ENCODE data around the gene NKX1-1. TPM values are rescaled to one million over a fixed set of nuclear protein-coding genes. Genes with fewer than 3 reads are reported as not detected.

NKX1-1 gene
- total RNA-seq, 6 experiments from 2014 or later, result not detected

DNA sequence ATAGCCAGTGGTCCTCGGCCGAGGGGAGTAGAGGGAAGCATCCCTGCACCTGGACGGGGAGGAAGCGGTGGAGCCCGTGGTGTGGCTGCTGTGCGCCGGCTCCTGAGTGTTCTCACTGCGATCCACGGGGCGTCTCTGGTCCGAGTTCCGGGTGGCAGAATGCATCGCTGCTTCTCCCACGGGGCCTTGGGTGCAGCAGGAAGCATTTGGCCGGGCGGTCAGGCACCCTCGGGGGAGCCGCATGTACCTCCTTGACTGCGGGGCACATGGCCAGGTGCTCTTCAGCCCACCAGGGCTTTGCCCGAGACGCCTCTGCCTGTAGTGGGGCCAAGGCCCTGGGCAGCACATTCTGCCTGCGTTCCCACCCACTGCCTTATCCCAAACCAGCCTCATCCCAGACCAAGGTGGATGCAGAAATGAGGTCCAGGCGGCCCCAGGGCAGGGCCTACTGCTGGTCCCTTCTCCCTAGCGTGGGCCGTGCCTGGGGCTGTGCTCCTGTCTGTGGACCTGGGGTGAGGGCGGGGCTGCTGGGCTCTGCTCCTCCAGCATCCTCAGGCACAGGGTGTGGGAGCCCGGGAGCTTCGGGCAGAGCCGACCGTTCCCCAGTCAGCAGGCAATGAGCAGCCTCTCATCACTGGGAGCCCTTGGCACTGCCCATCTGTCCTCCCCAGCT, 27.5 kb downstream of the NKX1-1 start:
- DNase-seq, result no peak
- Mint-ChIP-seq H3K36me3 (ENCODE audit: low read depth) (no peaks in the 10 kb centered on the region), H3K27ac (no peak overlapping the region), H3K4me1 (ENCODE audit: low read depth) (no peaks in the 10 kb centered on the region), H3K27me3 (ENCODE audit: insufficient read depth) (no peaks in the 10 kb centered on the region; the same call in 1 of the 2 replicates), H3K9me3 (no peaks in the 10 kb centered on the region), H3K4me3 (no peak overlapping the region)
- TF ChIP-seq, protein P1, sequence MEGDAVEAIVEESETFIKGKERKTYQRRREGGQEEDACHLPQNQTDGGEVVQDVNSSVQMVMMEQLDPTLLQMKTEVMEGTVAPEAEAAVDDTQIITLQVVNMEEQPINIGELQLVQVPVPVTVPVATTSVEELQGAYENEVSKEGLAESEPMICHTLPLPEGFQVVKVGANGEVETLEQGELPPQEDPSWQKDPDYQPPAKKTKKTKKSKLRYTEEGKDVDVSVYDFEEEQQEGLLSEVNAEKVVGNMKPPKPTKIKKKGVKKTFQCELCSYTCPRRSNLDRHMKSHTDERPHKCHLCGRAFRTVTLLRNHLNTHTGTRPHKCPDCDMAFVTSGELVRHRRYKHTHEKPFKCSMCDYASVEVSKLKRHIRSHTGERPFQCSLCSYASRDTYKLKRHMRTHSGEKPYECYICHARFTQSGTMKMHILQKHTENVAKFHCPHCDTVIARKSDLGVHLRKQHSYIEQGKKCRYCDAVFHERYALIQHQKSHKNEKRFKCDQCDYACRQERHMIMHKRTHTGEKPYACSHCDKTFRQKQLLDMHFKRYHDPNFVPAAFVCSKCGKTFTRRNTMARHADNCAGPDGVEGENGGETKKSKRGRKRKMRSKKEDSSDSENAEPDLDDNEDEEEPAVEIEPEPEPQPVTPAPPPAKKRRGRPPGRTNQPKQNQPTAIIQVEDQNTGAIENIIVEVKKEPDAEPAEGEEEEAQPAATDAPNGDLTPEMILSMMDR (IDR thresholded peaks at IDR 0.05), result no peak

DNA sequence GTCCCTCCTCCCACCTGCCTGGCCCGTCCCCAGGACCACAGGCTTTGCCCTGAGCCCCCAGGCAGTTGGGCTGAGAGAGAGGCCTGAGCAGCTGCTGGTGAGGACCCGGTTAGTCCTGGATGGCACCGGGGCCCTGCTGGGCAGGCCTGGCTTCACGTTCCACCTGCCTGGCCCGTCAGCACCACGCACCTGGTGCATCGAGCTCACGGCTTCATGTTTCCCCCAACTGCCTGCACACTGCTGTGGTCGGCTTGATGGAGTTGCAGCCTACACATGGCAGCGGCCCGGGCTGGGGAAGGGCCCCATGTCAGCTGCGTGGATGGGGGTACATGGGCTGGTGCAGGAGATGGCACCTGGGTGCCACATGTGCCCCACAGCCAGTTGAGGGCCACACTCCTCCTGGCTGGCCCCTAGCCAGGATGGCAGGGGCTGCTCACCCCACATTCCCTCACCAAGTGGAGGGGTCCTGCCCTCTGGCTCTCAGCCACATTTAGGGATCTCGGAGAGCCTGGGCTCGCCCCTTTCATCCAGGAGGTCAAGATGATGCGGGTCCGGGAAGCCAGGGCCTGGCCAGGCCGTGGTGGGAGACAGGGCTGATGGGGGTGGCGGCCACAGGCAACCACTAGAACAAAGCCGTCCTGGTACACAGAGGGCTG, 28.5 kb downstream of the NKX1-1 start:
- Mint-ChIP-seq H3K9me3 (no peaks in the 10 kb centered on the region), H3K27ac (no peak overlapping the region), H3K36me3 (ENCODE audit: low read depth) (no peaks in the 10 kb centered on the region; the same call in 1 of the 2 replicates), H3K4me1 (ENCODE audit: low read depth) (no peaks in the 10 kb centered on the region), H3K4me3 (no peak overlapping the region), H3K27me3 (ENCODE audit: insufficient read depth) (no peaks in the 10 kb centered on the region; the same call in 1 of the 2 replicates)
- TF ChIP-seq, protein P1 (IDR thresholded peaks at IDR 0.05), result no peak
- no peak for DNase-seq

DNA sequence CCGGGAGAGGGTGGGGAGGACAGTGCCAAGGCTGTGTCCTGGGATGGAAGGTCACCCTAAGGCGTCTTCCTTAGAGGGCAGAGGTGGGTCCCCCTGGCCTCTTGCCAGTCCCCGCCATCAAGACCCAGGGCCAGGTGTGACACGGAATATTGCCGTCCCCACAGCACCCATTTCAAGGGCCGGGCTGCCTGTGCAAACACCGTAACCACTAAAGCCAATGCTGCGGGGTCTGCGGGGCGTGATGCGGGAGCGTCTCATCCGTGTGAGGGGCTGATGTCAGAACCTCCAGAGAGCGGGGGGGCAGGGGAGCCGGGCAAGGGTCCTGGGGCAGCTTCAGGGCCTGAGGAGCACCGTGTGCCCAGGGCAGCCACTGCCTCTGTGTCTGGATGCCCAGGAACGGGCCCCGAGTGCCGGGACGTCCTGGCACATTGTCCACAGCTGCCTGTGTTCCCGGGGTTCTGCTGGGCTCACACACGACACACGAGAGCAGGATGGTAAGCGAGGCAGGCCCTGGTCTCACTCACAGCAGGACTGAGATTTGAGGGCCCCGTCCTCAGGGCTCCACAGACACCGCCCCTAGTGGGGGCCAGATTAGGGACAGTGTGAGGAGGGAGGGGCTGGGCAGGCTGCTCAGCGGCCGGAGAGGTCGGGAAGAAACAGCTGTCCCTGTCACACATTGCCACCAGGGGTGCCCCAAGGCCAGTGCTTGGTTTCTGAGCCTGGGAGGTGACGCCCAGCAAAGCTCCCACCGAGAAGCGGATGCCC, 29.2 kb downstream of the NKX1-1 start:
- Mint-ChIP-seq H3K4me1 (ENCODE audit: low read depth) (no peaks in the 10 kb centered on the region), H3K27me3 (ENCODE audit: insufficient read depth) (no peaks in the 10 kb centered on the region; the same call in 1 of the 2 replicates), H3K4me3 (no peak overlapping the region), H3K9me3 (no peaks in the 10 kb centered on the region), H3K27ac (no peak overlapping the region), H3K36me3 (ENCODE audit: low read depth) (peaks cover 5% of the 10 kb centered on the region)
- TF ChIP-seq, protein P1 (IDR thresholded peaks at IDR 0.05), result 0 out of 2 replicates have a peak, but pooled peaks have one; percentile 17
- no peak for DNase-seq

DNA sequence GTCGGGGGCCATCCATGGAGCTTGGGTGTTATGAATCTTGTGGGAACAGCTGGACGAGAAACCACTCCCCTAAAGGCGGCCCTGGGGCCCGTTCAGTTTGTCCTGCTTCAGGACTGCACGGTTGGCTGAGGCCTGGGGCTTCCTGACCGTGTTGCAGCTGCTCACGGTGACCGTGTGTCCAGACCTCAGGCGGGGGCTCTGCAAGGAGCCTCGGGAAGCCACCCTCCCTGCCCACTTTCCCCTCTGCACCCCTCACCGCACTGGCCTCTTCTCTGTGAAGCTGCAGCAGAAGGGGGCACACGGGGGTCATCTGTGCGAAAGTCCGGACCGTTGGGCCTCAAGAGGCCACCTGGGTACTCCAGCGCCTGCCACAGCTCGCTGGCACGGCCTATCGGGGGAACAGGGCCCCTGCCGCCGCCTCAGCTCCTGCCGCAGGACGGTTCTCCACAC, 29.8 kb downstream of the NKX1-1 start:
- TF ChIP-seq, protein P1 (IDR thresholded peaks at IDR 0.05), result no peak
- H3K27me3 Mint-ChIP-seq (ENCODE audit: insufficient read depth), result no peaks in the 10 kb centered on the region; the same call in 1 of the 2 replicates

DNA sequence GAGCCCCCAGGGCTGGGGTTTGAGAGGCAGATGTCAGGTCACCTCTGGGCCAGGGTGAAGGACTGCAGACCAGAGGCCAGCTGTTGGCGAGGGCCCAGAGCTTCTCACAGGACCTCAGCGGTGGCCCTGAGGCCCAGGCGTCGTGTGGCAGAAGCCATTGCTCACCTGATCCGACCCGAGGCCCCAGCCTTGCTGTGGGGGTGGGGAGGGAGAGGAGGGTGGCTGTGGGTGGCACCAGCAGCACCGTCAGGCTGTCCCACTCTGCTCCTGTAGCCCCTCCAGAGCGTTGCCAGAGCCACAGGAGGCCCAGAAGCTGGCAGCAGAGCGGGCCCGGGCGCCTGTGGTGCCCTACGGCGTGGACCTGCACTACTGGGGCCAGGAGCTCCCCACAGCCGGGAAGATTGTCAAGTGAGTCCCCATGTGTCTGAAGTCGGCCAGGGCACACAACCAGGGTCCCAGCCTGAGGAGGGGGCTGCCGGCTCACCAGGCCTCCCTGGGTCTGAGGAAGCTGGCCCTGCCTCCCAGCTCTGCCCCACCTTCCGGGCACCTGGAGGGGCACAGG, 30.4 kb downstream of the NKX1-1 start:
- Mint-ChIP-seq H3K27me3 (ENCODE audit: insufficient read depth) (no peaks in the 10 kb centered on the region; the same call in 1 of the 2 replicates), H3K4me3 (no peak overlapping the region), H3K36me3 (ENCODE audit: low read depth) (peaks cover 6% of the 10 kb centered on the region), H3K27ac (no peak overlapping the region), H3K4me1 (ENCODE audit: low read depth) (no peaks in the 10 kb centered on the region), H3K9me3 (no peaks in the 10 kb centered on the region)
- TF ChIP-seq, protein P1 (IDR thresholded peaks at IDR 0.05), result no peak
- DNase-seq, result no peak

More for the DNA sequence above, 29.8 kb downstream of the NKX1-1 start:
- H3K27ac Mint-ChIP-seq, result no peak overlapping the region
- no peak for DNase-seq
- peaks cover 6% of the 10 kb centered on the region for H3K36me3 Mint-ChIP-seq (ENCODE audit: low read depth)
- no peaks in the 10 kb centered on the region for H3K9me3 Mint-ChIP-seq
- no peaks in the 10 kb centered on the region for H3K4me1 Mint-ChIP-seq (ENCODE audit: low read depth)
- no peak overlapping the region for H3K4me3 Mint-ChIP-seq

Data from HFFc6 (cell line).